ENCODE measurements around the gene SLC16A7.
A peak's percentile ranks its signal among the peaks of the same experiment; 100 is the strongest.

The SLC16A7 gene

GRCh38 chr12:59803735-59804134 is 207.9 kb downstream of the SLC16A7 start:
- no peak for DNase-seq (ENCODE audit: low spot score)
- no peak for TF ChIP-seq CTCF (IDR thresholded peaks at IDR 0.05; ENCODE audit: extremely low read depth, missing control alignments)

- DNase-seq (ENCODE audit: low spot score) = peak; percentile 50
- TF ChIP-seq CTCF (IDR thresholded peaks at IDR 0.05; ENCODE audit: extremely low read depth, missing control alignments) = peak; percentile 60
Measured at GRCh38 chr12:59808317-59808910, 212.6 kb downstream of the SLC16A7 start.

- DNase-seq (ENCODE audit: low spot score) = no peak
- TF ChIP-seq CTCF (IDR thresholded peaks at IDR 0.05; ENCODE audit: extremely low read depth, missing control alignments) = no peak
Measured at GRCh38 chr12:59811991-59812390, 216.2 kb downstream of the SLC16A7 start.

- TF ChIP-seq CTCF (IDR thresholded peaks at IDR 0.05; ENCODE audit: extremely low read depth, missing control alignments) = no peak
- DNase-seq (ENCODE audit: low spot score) = no peak
Measured at GRCh38 chr12:59812716-59813115, 216.9 kb downstream of the SLC16A7 start.

- no peak for TF ChIP-seq CTCF (IDR thresholded peaks at IDR 0.05; ENCODE audit: extremely low read depth, missing control alignments)
Measured at GRCh38 chr12:59820594-59821011, 224.8 kb downstream of the SLC16A7 start.

GRCh38 chr12:59823567-59823966 is 227.7 kb downstream of the SLC16A7 start:
- no peak for TF ChIP-seq CTCF (IDR thresholded peaks at IDR 0.05; ENCODE audit: extremely low read depth, missing control alignments)

More at GRCh38 chr12:59820594-59821011, 224.8 kb downstream of the SLC16A7 start:
- DNase-seq (ENCODE audit: low spot score) = no peak

GRCh38 chr12:59827767-59828166 is 231.9 kb downstream of the SLC16A7 start:
- no peak for TF ChIP-seq CTCF (IDR thresholded peaks at IDR 0.05; ENCODE audit: extremely low read depth, missing control alignments)
- no peak for DNase-seq (ENCODE audit: low spot score)

More at GRCh38 chr12:59823567-59823966, 227.7 kb downstream of the SLC16A7 start:
- DNase-seq (ENCODE audit: low spot score) = no peak
